Fibroblast of lung (primary cell): Measurements from ENCODE around the gene ADAMTS16.

Experiments
- EZH2 ChIP-seq: IDR thresholded peaks from 2 replicates; pipeline ENCODE4 v1.5.1; 2012; ENCODE audit warnings: low read length, control low read depth, mild to moderate bottlenecking; ENCODE audit errors: missing control alignments
- TF ChIP-seq, protein P1 (sequence below), 2 donors: IDR thresholded peaks in 1 of 2; conservative IDR thresholded peaks in 1 of 2; 1 replicate in 1 of 2; 2 replicates in 1 of 2; pipeline ENCODE4 v1.5.1; 2011 to 2012; ENCODE audit warnings: low read length in 2 of 2, control low read depth in 1 of 2, inconsistent platforms in 1 of 2, low read depth in 1 of 2, mild to moderate bottlenecking in 1 of 2

DNA sequence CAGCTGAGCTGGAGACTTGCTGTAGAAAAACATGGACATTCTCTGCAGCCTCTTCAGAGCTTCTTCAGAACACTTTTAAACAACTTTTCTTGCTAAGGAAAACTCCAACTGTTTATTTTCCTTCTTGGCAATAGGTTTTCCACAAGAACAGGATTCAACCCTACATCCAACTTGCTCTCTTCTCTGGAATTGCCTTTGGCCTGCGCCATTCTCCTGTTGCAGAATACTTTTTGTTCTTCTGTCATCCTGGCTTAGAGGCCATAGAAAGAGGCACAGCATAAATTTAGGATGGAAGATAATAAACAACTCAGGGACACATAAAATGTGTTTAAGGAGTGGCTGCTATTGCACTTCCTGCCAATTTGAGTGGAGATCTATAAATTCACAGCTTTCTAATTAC, 227.6 kb downstream of the ADAMTS16 start:
- no peak for TF ChIP-seq EZH2
- TF ChIP-seq, protein P1, sequence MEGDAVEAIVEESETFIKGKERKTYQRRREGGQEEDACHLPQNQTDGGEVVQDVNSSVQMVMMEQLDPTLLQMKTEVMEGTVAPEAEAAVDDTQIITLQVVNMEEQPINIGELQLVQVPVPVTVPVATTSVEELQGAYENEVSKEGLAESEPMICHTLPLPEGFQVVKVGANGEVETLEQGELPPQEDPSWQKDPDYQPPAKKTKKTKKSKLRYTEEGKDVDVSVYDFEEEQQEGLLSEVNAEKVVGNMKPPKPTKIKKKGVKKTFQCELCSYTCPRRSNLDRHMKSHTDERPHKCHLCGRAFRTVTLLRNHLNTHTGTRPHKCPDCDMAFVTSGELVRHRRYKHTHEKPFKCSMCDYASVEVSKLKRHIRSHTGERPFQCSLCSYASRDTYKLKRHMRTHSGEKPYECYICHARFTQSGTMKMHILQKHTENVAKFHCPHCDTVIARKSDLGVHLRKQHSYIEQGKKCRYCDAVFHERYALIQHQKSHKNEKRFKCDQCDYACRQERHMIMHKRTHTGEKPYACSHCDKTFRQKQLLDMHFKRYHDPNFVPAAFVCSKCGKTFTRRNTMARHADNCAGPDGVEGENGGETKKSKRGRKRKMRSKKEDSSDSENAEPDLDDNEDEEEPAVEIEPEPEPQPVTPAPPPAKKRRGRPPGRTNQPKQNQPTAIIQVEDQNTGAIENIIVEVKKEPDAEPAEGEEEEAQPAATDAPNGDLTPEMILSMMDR (conservative IDR thresholded peaks at IDR 0.05 in 1 of 2, IDR thresholded peaks at IDR 0.05 in 1 of 2; ENCODE audit: low read depth in 1 of 2, low read length in 2 of 2) = no peak
